Fibroblast of the aortic adventitia (primary cell): ENCODE results near the gene PET117. TPM values are rescaled to one million over a fixed set of nuclear protein-coding genes. Genes with fewer than 3 reads are reported as not detected.

Source experiments
- DNase-seq: peaks from one replicate; pipeline ENCODE4 v3.0.0-alpha.2; 2010; ENCODE audit warnings: low read depth
- H3K4me3 ChIP-seq: 2 replicates; pipeline ENCODE4 v1.5.1; 2011; ENCODE audit warnings: low read depth, mild to moderate bottlenecking, control low read depth, low read length, moderate library complexity
- CTCF ChIP-seq: IDR thresholded peaks from 2 replicates; pipeline ENCODE4 v1.5.1; 2011; ENCODE audit warnings: mild to moderate bottlenecking, low read length, control low read depth, inconsistent platforms; ENCODE audit not compliant: insufficient read depth
- total RNA-seq: library from RNA; depleted of rRNA; stranded (reverse); fragments of >200 nt; gene quantifications from 2 replicates; pipeline ENCODE4 v1.2.3, GENCODE V29; 2012; ENCODE audit warnings: low replicate concordance

The PET117 gene
- total RNA-seq, 1 donor: 12.9 TPM

- peak overlapping the region; percentile 89 for H3K4me3 ChIP-seq
- no peak for TF ChIP-seq CTCF
- DNase-seq: no peak
Measured at GRCh38 chr20:18138266-18138582, 561 bp downstream of the PET117 start.

- no peak for TF ChIP-seq CTCF
- DNase-seq: no peak
- H3K4me3 ChIP-seq: peak overlapping the region; percentile 89
Measured at GRCh38 chr20:18138639-18139583, 1.2 kb downstream of the PET117 start.

- H3K4me3 ChIP-seq: no peak overlapping the region
- no peak for DNase-seq
- TF ChIP-seq CTCF: no peak
Measured at GRCh38 chr20:18139832-18140231, 2.2 kb downstream of the PET117 start.

GRCh38 chr20:18144541-18145099 is 7.0 kb downstream of the PET117 start:
- TF ChIP-seq CTCF: no peak
- no peak overlapping the region for H3K4me3 ChIP-seq
- no peak for DNase-seq

GRCh38 chr20:18154342-18154741 is 16.7 kb downstream of the PET117 start:
- H3K4me3 ChIP-seq: no peak overlapping the region
- no peak for DNase-seq
- no peak for TF ChIP-seq CTCF

- no peak overlapping the region for H3K4me3 ChIP-seq
- no peak for TF ChIP-seq CTCF
- no peak for DNase-seq
Measured at GRCh38 chr20:18156045-18156444, 18.4 kb downstream of the PET117 start.
